HCT116 (cell line): Measurements from ENCODE around the gene PDP2. TPM values are rescaled to one million over a fixed set of nuclear protein-coding genes. Genes with fewer than 3 reads are reported as not detected.

Source experiments
- ATAC-seq: fragments of 200-7000 bp; cut with Tn5 transposase; 2 replicates; pipeline ENCODE4 v1.9.1; 2020; ENCODE audit warnings: mild to moderate bottlenecking, moderate library complexity
- BruUV-seq: library from RNA; stranded (reverse); fragments of 400-500 nt; replicated peaks from 2 replicates; lab custom pipeline; 2021; lab: Mats Ljungman, UMichigan
- CTCF ChIA-PET: fragments of 300-600 bp; sonication (Branson Sonifier 250); formaldehyde crosslinking; loops from one replicate; lab custom pipeline; 2021; ENCODE audit warnings: antibody characterized with exemption; lab: Charles Lee
- POLR2A ChIA-PET: fragments of 300-600, 350-600 bp; sonication (Branson Sonifier 250); formaldehyde crosslinking; loops from one replicate; lab custom pipeline; 2021; ENCODE audit warnings: antibody characterized with exemption; lab: Charles Lee
- RAD21 ChIA-PET, 2 experiments: fragments of 300-600 bp; sonication (Branson Sonifier 250); formaldehyde crosslinking; loops; one replicate each; lab custom pipeline; 2023; ENCODE audit warnings: low total read pairs in 2 of 2; ENCODE audit not compliant: uncharacterized antibody in 2 of 2, unreplicated experiment in 2 of 2, low non-redundant PET in 1 of 2; lab: Charles Lee
- DNase-seq: peaks from one replicate; pipeline ENCODE4 v3.0.0-alpha.2; 2010; ENCODE audit warnings: low read depth, low spot score
- H2AFZ ChIP-seq: fragments of 200-600 bp; shearing (Covaris generic), sonication (generic); 2 replicates; pipeline ENCODE4 v1.6.1; 2017; ENCODE audit warnings: low read depth, mixed run types, mixed read lengths, antibody characterized with exemption, low read length; ENCODE audit not compliant: poor library complexity, severe bottlenecking
- H3K27ac ChIP-seq: 2 replicates; pipeline ENCODE4 v1.5.1; 2012; ENCODE audit warnings: low read depth, low read length
- H3K27me3 ChIP-seq: fragments of 200-600 bp; sonication (generic); 2 replicates; pipeline ENCODE4 v1.6.1; 2016; ENCODE audit warnings: mixed run types, low read length, mixed read lengths; ENCODE audit not compliant: insufficient read depth
- H3K36me3 ChIP-seq, 2 experiments: fragments of 200-500 bp in 1 of 2; fragments of 200-600 bp in 1 of 2; sonication (Bioruptor generic) in 1 of 2; sonication (generic) in 1 of 2; 2 replicates each; pipeline versions ENCODE4 v1.5.1 to v1.6.1; 2014 to 2016; ENCODE audit warnings: low read length in 2 of 2, inconsistent platforms in 1 of 2, mixed read lengths in 1 of 2, mixed run types in 1 of 2; ENCODE audit not compliant: insufficient read depth in 2 of 2, control insufficient read depth in 1 of 2
- H3K4me1 ChIP-seq, 2 experiments: fragments of 200-600 bp in 1 of 2; sonication (generic) in 1 of 2; 2 replicates each; pipeline versions ENCODE4 v1.5.1 to v1.6.1; 2012 to 2017; ENCODE audit warnings: low read length in 2 of 2, inconsistent platforms in 1 of 2, mild to moderate bottlenecking in 1 of 2, mixed read lengths in 1 of 2, mixed run types in 1 of 2, moderate library complexity in 1 of 2; ENCODE audit not compliant: insufficient read depth in 2 of 2, control insufficient read depth in 1 of 2
- H3K4me2 ChIP-seq: fragments of 200-600 bp; sonication (generic); 2 replicates; pipeline ENCODE4 v1.6.1; 2017; ENCODE audit warnings: mixed run types, low read length, mixed read lengths
- H3K4me3 ChIP-seq, 2 experiments: fragments of 200-600 bp in 1 of 2; sonication (generic) in 1 of 2; replicated peaks in 1 of 2; 2 replicates each; pipeline ENCODE4 v1.5.1; 2011 to 2016; ENCODE audit warnings: low read length in 2 of 2, control low read depth in 1 of 2, low read depth in 1 of 2, mild to moderate bottlenecking in 1 of 2, mixed read lengths in 1 of 2, mixed run types in 1 of 2
- H3K79me2 ChIP-seq: fragments of 200-600 bp; sonication (generic); 2 replicates; pipeline ENCODE4 v1.6.1; 2017; ENCODE audit warnings: mild to moderate bottlenecking, mixed run types, low read length, moderate library complexity, mixed read lengths; ENCODE audit not compliant: insufficient read depth
- H3K9ac ChIP-seq: fragments of 200-600 bp; sonication (generic); 2 replicates; pipeline ENCODE4 v1.6.1; 2016; ENCODE audit warnings: low read length, mixed read lengths
- H3K9me2 ChIP-seq: fragments of 200-600 bp; sonication (generic), shearing (Covaris generic); 2 replicates; pipeline ENCODE4 v1.6.1; 2017; ENCODE audit warnings: mixed run types, mild to moderate bottlenecking, moderate library complexity; ENCODE audit not compliant: insufficient read depth
- H3K9me3 ChIP-seq, 2 experiments: fragments of 200-500 bp in 1 of 2; fragments of 200-600 bp in 1 of 2; sonication (Bioruptor generic) in 1 of 2; sonication (generic) in 1 of 2; 2 replicates each; pipeline ENCODE4 v1.6.1; 2014 to 2017; ENCODE audit warnings: low read length in 2 of 2, mixed read lengths in 2 of 2, inconsistent platforms in 1 of 2, low read depth in 1 of 2, mild to moderate bottlenecking in 1 of 2, mixed run types in 1 of 2, moderate library complexity in 1 of 2; ENCODE audit not compliant: control insufficient read depth in 1 of 2, insufficient read depth in 1 of 2
- H4K20me1 ChIP-seq: fragments of 200-600 bp; sonication (generic), shearing (Covaris generic); 2 replicates; pipeline ENCODE4 v1.6.1; 2017; ENCODE audit warnings: mixed run types, mild to moderate bottlenecking, moderate library complexity; ENCODE audit not compliant: insufficient read depth
- ATF3 ChIP-seq: IDR thresholded peaks from 2 replicates; pipeline ENCODE4 v1.6.1; 2012
- CBX3 ChIP-seq: IDR thresholded peaks from 2 replicates; pipeline ENCODE4 v1.6.1; 2012; ENCODE audit warnings: low read depth
- CEBPB ChIP-seq: IDR thresholded peaks from 2 replicates; pipeline ENCODE4 v1.6.1; 2012; ENCODE audit warnings: low read depth
- EGR1 ChIP-seq: IDR thresholded peaks from 2 replicates; pipeline ENCODE4 v1.6.1; 2012; ENCODE audit warnings: low read depth
- ELF1 ChIP-seq: IDR thresholded peaks from 2 replicates; pipeline ENCODE4 v1.6.1; 2012; ENCODE audit warnings: low read depth, borderline replicate concordance
- EZH2 ChIP-seq: fragments of 200-600 bp; sonication (generic); IDR thresholded peaks from 2 replicates; pipeline ENCODE4 v1.6.1; 2017; ENCODE audit warnings: antibody characterized with exemption, mixed run types
- EZH2phosphoT487 ChIP-seq: fragments of 200-600 bp; IDR thresholded peaks from 2 replicates; pipeline ENCODE4 v1.6.1; 2018; ENCODE audit warnings: antibody characterized with exemption, borderline replicate concordance
- JUND ChIP-seq: IDR thresholded peaks from 2 replicates; pipeline ENCODE4 v1.6.1; 2012
- MAX ChIP-seq: IDR thresholded peaks from 2 replicates; pipeline ENCODE4 v1.6.1; 2012
- POLR2A ChIP-seq: IDR thresholded peaks from 2 replicates; pipeline ENCODE4 v1.7.0; 2011; ENCODE audit warnings: borderline replicate concordance; ENCODE audit not compliant: insufficient read depth, insufficient read length; ENCODE audit errors: extremely low read depth
- POLR2AphosphoS5 ChIP-seq: IDR thresholded peaks from 2 replicates; pipeline ENCODE4 v1.6.1; 2011; ENCODE audit warnings: mild to moderate bottlenecking, low read depth, low read length, moderate library complexity
- RAD21 ChIP-seq: IDR thresholded peaks from 2 replicates; pipeline ENCODE4 v1.6.1; 2012; ENCODE audit warnings: low read depth, mild to moderate bottlenecking
- REST ChIP-seq: IDR thresholded peaks from 2 replicates; pipeline ENCODE4 v1.6.1; 2012; ENCODE audit warnings: low read depth
- SIN3A ChIP-seq: IDR thresholded peaks from 2 replicates; pipeline ENCODE4 v1.6.1; 2012; ENCODE audit warnings: low read depth
- SRF ChIP-seq: IDR thresholded peaks from 2 replicates; pipeline ENCODE4 v1.6.1; 2012; ENCODE audit warnings: low read depth
- TCF7L2 ChIP-seq: IDR thresholded peaks from 2 replicates; pipeline ENCODE4 v1.7.0; 2011; ENCODE audit warnings: borderline replicate concordance, inconsistent platforms; ENCODE audit not compliant: insufficient read depth, insufficient read length; ENCODE audit errors: extremely low read depth
- YY1 ChIP-seq: IDR thresholded peaks from 2 replicates; pipeline ENCODE4 v1.6.1; 2011; ENCODE audit warnings: low read length, low read depth, moderate library complexity, mild to moderate bottlenecking; ENCODE audit not compliant: insufficient replicate concordance; ENCODE audit errors: extremely low read depth
- ZBTB33 ChIP-seq: IDR thresholded peaks from 2 replicates; pipeline ENCODE4 v1.6.1; 2011; ENCODE audit warnings: mild to moderate bottlenecking, low read length, moderate library complexity; ENCODE audit not compliant: insufficient replicate concordance; ENCODE audit errors: extremely low read depth
- ZFX ChIP-seq: fragments of 450-650 bp; IDR thresholded peaks from 2 replicates; pipeline ENCODE4 v1.6.1; 2017
- ZNF274 ChIP-seq: fragments of 200-500 bp; sonication (Bioruptor generic); IDR thresholded peaks from 2 replicates; pipeline ENCODE4 v1.6.1; 2014; ENCODE audit warnings: mild to moderate bottlenecking, low read depth, low read length, inconsistent platforms
- intact Hi-C: fragments of 100-400 bp; cut with micrococcal nuclease; formaldehyde crosslinking; loops from 2 replicates; pipeline ENCODE4 v1.10.0; 2022
- total RNA-seq: library from RNA; stranded (reverse); gene quantifications from one replicate; pipeline ENCODE4 v1.2.1, GENCODE V29; 2021; ENCODE audit not compliant: unreplicated experiment

The PDP2 gene
- total RNA-seq, 1 experiment from 2014 or later, result 19.9 TPM

- H4K20me1 ChIP-seq, result no peaks in the 10 kb centered on the region
- ATAC-seq, result peak; percentile 83
- intact Hi-C loops, result no loop called here
- TF ChIP-seq RAD21 (no peak), JUND (no peak), ZFX (peak; percentile 84), POLR2A (peak; percentile 86), CEBPB (no peak), EGR1 (no peak), SRF (no peak), POLR2AphosphoS5 (peak; percentile 87), EZH2phosphoT487 (no peak), ATF3 (no peak), ELF1 (no peak; the same call in 1 of the 2 replicates), TCF7L2 (no peak), YY1 (peak; percentile 71), ZBTB33 (peak; percentile 87), MAX (peak; percentile 89), EZH2 (no peak), SIN3A (peak; percentile 75; the same call in 1 of the 2 replicates), ZNF274 (no peak), CBX3 (no peak), REST (no peak)
Measured at GRCh38 chr16:66934138-66934838, 54.0 kb downstream of the PDP2 start, which contains the start of gene CIAO2B. Gene CIAO2B, minus strand, starts transcription at chr16:66934402. Its CDS starts 38 bp downstream, at chr16:66934364.

More at GRCh38 chr16:66934138-66934838, 54.0 kb downstream of the PDP2 start, which contains the start of gene CIAO2B:
- BruUV-seq, result TSS peak; percentile 68
- peak within 1 kb of the TSS; percentile 97 for H3K4me2 ChIP-seq
- RAD21 ChIA-PET, result no interaction called here
- H3K27me3 ChIP-seq, result no peaks in the 10 kb centered on the region
- peaks cover 5 to 21% of the 10 kb centered on the region in 2 experiments; a peak in 2 of 4 replicates for H3K36me3 ChIP-seq
- POLR2A ChIA-PET, result no interaction called here
- DNase-seq, result peak; percentile 66
- H2AFZ ChIP-seq, result no peak within 1 kb of the TSS
- peak within 1 kb of the TSS; percentile 95 for H3K27ac ChIP-seq
- H3K9ac ChIP-seq, result peak within 1 kb of the TSS; percentile 98
- no peaks in the 10 kb centered on the region for H3K9me2 ChIP-seq
- peak within 1 kb of the TSS; percentile 99 for H3K4me3 ChIP-seq
- H3K9me3 ChIP-seq, result no peaks in the 10 kb centered on the region
- peaks cover 60% of the 10 kb centered on the region for H3K79me2 ChIP-seq
- H3K4me1 ChIP-seq, result peaks cover 0 to 29% of the 10 kb centered on the region in 2 experiments; a peak in 3 of 4 replicates
- CTCF ChIA-PET, result no interaction called here
